Measurements from ENCODE around the gene TNRC18. TPM values are rescaled to one million over a fixed set of nuclear protein-coding genes. Genes with fewer than 3 reads are reported as not detected.
"Not testable (repeated sequence)": the region's sequence is repeated elsewhere in the genome, so short reads cannot be mapped to it uniquely, and the experiment has no call there.

The TNRC18 gene
- total RNA-seq, 1 donor from 2014 or later: 43.3 TPM

DNA sequence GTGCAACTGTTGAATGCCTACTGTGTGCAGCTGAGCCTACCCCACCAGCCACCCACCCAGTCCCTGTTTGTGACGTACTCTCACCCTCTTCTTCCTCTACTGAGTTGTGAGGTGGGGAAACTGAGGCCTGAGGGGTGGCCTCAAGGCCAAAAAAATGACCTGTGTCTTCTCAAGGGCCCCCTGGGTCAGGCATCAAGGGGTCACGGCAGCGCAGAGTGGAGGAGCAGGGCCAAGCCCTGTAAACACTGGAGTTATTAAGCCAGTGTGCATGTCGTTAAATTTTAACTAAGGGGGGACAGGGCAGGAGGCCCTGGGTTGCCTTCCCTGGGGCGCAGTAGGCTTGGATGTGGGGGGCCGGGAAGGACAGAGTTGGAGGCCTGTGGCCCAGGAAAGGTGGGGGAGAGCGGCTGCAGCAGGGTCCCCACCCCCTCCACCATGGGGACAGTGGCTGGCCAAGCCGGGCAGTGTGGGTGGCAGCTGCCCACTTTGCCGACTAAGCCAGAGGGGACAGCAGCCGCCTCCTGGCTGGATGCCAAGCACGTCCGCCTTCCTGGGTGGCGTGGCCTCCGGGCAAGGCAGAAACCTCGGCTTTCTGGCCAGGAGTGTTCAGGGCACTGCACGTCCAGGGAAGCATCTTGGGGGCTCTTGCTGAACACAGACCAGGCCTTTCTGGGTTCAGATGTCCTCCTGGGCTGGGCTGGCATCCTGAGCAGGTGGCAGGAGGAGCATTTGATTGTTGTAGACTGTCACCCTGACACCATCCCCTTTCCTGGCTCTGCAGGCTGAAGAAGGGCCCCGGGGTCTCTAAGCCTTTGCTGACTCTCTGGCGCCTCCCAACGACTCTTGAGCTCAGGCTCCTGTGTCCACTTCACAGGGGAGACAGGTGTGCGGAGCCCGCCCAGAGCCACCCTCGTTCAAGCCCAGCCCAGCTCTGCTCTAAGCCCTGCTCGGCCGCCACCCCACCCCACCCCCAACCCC, 139.0 kb downstream of the TNRC18 start:
- Mint-ChIP-seq H3K36me3 (ENCODE audit: low read depth) (no peaks in the 10 kb centered on the region), H3K27me3 (peaks cover 14% of the 10 kb centered on the region), H3K4me1 (no peaks in the 10 kb centered on the region), H3K4me3 (no peak overlapping the region), H3K9me3 (no peaks in the 10 kb centered on the region), H3K27ac (no peak overlapping the region)
- peak; percentile 63 for DNase-seq
- intact Hi-C loops (cut with micrococcal nuclease): no loop called here

DNA sequence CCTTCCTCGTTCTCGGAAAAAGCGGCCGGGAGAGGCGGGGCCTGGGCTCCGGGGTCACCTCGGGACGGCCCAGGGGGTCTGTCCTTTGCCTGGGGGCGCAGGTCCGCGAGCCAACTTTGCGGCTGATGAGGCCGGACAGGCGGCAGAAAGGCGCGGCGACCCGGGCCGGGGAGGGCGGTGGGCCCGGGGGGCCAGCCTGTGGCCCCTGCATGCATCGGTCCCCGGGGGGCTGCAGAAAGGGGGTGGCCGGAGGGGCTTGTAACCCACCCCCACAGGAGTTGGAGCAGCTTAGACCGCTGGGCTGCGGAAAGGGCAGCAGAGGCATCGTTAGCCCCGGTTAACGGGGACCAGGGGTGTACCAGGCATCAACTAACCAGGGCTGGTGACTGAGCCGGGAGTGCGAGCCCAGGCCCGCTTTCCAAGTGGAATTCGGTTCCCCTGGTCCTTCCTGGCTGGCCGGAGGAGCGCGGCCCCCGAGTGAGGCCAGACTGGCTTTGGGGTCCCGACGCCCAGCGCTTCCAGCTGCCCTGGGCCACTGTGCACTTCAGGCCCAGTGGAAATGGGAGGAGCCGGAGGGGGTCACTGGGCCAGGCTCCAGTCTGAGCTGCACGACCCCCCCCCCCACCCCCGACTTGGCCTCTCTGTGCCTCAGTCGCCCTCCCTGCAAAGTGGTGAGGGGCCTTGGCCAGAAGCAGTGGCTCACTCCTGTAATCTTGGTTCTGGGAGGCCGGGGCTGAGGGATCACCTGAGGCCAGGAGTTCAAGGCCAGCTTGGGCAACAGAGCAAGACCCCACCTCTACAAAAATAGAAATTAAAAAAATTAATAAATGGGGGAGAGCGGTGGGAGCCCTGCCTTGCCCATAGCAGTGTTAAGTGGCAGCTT, 140.0 kb downstream of the TNRC18 start:
- Mint-ChIP-seq H3K9me3 (no peaks in the 10 kb centered on the region), H3K4me3 (no peak overlapping the region), H3K4me1 (no peaks in the 10 kb centered on the region), H3K27ac (no peak overlapping the region), H3K36me3 (ENCODE audit: low read depth) (no peaks in the 10 kb centered on the region), H3K27me3 (peaks cover 17% of the 10 kb centered on the region)
- DNase-seq: no peak
- intact Hi-C loops (cut with micrococcal nuclease): no loop called here

DNA sequence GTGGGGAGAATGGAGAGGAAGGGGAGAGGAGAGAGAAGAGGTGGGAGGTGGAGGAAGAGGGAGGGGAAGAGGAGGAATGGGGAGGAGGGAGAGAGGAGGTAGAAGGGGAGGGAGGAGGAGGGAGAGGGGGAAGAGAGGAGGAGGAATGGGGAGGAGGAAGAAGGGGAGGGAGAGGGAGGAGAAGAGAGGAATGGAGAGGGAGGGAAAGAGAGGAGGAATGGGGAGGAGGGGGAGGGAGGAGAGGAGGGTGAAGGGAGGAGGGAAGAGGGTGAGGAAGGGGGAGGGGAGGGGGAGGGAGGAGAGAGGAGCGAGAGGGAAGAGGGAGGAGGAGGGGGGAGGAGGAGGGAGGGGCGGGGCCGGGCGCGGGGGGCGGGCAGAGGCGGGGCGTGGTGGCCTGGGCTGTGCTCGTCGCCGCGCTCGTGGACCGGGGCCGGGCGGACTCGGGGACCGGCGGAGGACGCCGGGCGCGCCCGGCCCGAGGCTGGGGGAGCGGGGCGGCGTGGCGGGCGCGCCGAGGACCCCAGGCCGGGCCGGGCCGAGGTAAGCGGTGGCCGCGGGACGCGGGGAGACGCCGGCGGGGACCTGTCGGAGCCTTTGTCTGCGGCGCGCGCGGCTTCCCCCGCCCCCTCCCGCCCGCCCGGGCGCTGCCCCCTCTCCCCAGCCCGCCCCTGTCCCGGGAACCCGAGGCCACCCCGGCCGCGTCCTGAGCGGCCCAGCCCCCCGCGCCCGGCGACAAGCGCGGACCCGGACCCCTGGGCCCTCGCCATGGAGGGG, 140.9 kb downstream of the TNRC18 start, which contains the start of gene SLC29A4:
SLC29A4 (plus strand) TSS at position 401 of the 774 bp plus-strand sequence. CDS start 4,874 bp downstream, outside the sequence.
- H3K27ac Mint-ChIP-seq: no peak within 1 kb of the TSS
- peak; percentile 68 for DNase-seq
- intact Hi-C loops (cut with micrococcal nuclease): no loop called here

DNA sequence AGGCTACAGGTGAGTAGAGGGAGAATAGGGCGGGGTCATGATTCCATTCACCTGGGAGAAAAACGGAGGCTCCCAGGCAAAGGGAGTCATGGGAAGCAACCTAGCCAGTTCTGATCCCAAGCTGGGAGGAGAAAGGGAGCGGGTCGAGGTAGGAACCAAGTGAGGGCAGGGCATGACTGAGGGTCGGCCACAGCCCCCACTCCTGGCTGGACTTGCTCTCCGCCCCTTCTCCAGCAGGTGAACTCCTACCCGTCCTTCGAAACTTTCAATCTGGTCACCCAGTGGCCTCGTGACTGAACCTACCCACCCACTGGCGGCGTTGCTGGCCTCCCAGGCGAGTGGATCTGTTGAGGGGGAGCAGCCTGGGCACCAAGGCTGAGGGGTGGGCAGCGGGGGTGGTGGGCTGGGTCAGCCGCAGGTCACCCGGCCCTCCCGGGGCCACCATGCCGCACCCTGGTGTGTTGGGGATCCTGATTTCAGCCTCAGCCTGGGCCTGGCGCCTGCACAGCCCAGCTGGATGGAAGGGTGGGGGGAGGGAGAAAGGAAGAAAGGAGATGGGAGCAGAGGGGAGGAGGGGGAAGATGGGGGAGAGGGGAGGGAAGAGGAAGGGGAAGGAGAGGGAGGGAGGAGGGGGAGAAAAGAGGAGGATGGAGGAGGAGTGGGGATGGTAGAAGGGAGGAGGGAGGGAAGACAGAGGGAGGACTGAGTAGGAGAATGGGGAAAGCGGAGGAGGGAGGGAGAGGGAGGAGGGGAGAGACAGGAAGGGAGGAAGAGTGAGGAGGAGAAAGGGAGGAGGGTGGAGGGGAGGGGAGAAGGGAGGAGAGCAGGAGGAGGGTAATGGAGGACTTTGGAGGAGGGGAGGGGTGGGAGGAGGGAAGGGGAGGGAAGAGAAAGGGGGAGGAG, 141.8 kb downstream of the TNRC18 start:
- intact Hi-C loops (cut with micrococcal nuclease); H3K27ac Mint-ChIP-seq; H3K36me3 Mint-ChIP-seq (ENCODE audit: low read depth); DNase-seq; H3K9me3 Mint-ChIP-seq; H3K4me1 Mint-ChIP-seq; H3K4me3 Mint-ChIP-seq: not testable (repeated sequence)
- H3K27me3 Mint-ChIP-seq: peaks cover 16% of the 10 kb centered on the region

More for the DNA sequence above, 140.9 kb downstream of the TNRC18 start, which contains the start of gene SLC29A4:
- Mint-ChIP-seq H3K9me3 (no peaks in the 10 kb centered on the region), H3K36me3 (ENCODE audit: low read depth) (no peaks in the 10 kb centered on the region), H3K4me3 (no peak within 1 kb of the TSS), H3K4me1 (no peaks in the 10 kb centered on the region), H3K27me3 (peaks cover 17% of the 10 kb centered on the region)

DNA sequence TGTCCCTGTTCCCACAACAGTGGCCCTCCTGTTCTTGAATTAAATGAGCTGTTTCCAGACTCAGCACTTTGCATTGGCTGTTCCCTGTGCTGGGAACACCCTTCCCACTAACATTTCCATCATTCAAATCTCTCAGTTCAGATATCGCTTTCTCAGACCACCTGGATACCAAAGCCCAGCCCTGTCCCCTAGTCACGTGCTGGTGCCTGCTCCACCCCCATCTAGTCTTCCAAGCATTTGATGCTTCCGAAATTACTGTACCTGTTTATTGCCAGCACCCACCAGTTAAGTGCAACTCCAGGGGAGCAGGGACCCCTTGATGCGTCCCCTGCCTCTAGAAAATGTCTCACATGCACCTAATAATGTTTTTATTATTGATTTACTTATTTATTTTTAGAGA, 143.9 kb downstream of the TNRC18 start:
- DNase-seq: no peak
- Mint-ChIP-seq H3K27ac (no peak overlapping the region), H3K4me3 (no peak overlapping the region), H3K27me3 (peaks cover 14% of the 10 kb centered on the region), H3K36me3 (ENCODE audit: low read depth) (no peaks in the 10 kb centered on the region), H3K9me3 (no peaks in the 10 kb centered on the region), H3K4me1 (no peaks in the 10 kb centered on the region)
- intact Hi-C loops (cut with micrococcal nuclease): no loop called here

DNA sequence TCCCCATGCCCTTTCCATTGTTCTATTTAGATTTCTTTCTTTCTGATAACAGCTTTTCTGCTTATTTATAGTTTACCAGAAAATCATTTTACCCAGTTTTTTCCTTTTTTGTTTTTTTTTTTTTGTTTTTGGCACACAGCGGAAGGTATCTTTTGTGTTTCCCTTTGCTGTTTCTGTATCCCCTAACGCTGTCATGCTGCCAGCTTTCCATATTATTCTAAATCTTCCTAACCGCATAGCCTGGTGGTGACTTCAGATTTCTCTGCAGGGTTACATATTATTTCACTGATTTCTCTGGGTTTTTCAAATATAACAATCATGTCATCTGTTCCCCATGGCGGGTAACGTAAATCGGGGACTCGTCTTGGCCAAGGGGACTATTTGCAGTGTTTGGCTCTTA, 144.9 kb downstream of the TNRC18 start:
- no peak overlapping the region for H3K27ac Mint-ChIP-seq
- no peaks in the 10 kb centered on the region for H3K9me3 Mint-ChIP-seq
- H3K4me1 Mint-ChIP-seq: no peaks in the 10 kb centered on the region
- DNase-seq: no peak
- H3K4me3 Mint-ChIP-seq: no peak overlapping the region
- H3K36me3 Mint-ChIP-seq (ENCODE audit: low read depth): no peaks in the 10 kb centered on the region
- peaks cover 11% of the 10 kb centered on the region for H3K27me3 Mint-ChIP-seq
- intact Hi-C loops (cut with micrococcal nuclease): no loop called here

DNA sequence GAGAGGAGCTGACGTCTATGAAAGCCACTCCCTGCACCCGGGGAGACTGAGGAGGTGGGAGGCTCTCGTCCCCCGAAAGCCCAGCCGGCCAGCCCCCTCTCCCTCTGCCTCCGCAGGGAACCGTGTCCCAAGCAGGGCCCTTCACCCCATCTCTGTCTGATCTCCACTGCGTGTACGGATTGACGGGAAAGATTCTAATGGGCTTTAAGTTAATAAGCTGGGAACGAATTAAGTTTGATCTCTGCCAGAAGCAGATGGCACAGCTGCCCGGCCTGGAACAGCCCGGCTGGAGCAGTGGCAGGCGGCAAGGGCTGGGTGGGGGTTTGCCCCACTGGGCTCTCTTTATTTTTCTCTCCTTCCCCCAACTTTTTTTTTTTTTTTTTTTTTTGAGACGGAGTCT, 147.0 kb downstream of the TNRC18 start:
- no peak overlapping the region for H3K27ac Mint-ChIP-seq
- H3K36me3 Mint-ChIP-seq (ENCODE audit: low read depth): no peaks in the 10 kb centered on the region
- H3K4me1 Mint-ChIP-seq: no peaks in the 10 kb centered on the region
- no peak for DNase-seq
- H3K9me3 Mint-ChIP-seq: no peaks in the 10 kb centered on the region
- intact Hi-C loops (cut with micrococcal nuclease): no loop called here
- peaks cover 13% of the 10 kb centered on the region for H3K27me3 Mint-ChIP-seq
- H3K4me3 Mint-ChIP-seq: no peak overlapping the region

DNA sequence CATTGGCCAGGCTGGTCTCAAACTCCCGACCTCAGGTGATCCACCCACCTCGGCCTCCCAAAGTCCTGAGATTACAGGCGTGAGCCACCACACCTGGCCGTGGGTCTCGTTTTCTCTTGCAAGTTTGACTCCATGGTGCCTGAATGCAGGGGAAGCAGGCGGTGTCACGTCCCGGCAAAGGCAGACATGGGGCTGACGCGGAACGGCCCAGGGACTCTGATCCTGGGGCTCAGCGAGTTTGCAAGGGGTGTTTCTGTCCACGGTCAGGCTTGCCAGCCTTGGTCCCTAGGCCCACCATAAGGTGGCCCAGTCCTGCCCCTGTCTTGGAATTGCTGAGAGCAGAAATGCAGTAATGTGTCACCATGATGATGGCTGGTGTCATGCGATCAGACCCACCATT, 147.5 kb downstream of the TNRC18 start:
- H3K9me3 Mint-ChIP-seq; H3K4me1 Mint-ChIP-seq; H3K4me3 Mint-ChIP-seq; intact Hi-C loops (cut with micrococcal nuclease); DNase-seq; H3K36me3 Mint-ChIP-seq (ENCODE audit: low read depth); H3K27ac Mint-ChIP-seq: not testable (repeated sequence)
- H3K27me3 Mint-ChIP-seq: peaks cover 11% of the 10 kb centered on the region

DNA sequence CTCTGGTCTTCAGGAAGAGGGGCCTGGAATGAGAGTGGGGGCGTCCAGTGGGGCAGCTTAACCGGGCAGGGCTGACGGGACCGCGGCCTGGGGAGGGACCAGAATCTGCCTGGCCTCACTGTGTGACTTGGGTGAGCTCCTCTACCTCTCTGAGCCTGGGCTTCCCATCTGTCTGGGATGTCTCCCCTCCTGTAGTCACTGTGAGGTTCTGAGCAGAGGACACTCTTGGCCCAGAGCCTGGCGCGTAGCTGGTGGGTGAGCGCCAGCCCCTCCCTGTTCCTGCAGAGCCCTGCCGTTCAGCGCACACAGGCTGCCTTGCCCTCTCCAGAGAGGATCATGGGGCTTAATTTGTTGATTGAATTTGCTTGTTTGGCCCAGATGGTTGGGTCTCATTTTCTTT, 148.1 kb downstream of the TNRC18 start:
- intact Hi-C loops (cut with micrococcal nuclease); H3K4me1 Mint-ChIP-seq; H3K4me3 Mint-ChIP-seq; DNase-seq; H3K27ac Mint-ChIP-seq; H3K36me3 Mint-ChIP-seq (ENCODE audit: low read depth); H3K9me3 Mint-ChIP-seq; H3K27me3 Mint-ChIP-seq: not testable (repeated sequence)

DNA sequence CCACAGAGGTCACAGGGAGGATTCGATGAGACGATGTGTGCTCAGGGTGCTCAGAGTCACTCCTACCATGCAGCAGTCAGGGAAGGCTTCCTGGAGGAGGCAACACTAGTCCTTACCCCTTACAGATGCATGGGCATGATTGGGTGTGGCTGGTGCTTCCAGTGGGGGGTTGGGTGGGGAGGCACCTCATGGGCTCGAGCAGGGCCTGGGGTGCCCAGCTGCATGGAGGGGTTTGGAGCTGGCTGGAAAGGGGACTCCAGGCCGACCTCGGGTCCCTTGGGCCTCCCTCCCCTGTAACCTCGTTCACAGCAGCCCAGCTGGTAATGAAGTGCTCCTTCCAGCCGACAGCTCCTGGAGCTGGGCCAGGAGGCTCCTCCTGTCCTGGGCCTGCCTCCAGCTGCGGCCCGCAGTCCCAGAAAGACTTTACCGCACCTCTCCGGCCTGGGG, 148.6 kb downstream of the TNRC18 start:
- H3K27me3 Mint-ChIP-seq: peaks cover 12% of the 10 kb centered on the region
- H3K27ac Mint-ChIP-seq; H3K4me3 Mint-ChIP-seq; H3K9me3 Mint-ChIP-seq; H3K4me1 Mint-ChIP-seq; intact Hi-C loops (cut with micrococcal nuclease); H3K36me3 Mint-ChIP-seq (ENCODE audit: low read depth); DNase-seq: not testable (repeated sequence)

DNA sequence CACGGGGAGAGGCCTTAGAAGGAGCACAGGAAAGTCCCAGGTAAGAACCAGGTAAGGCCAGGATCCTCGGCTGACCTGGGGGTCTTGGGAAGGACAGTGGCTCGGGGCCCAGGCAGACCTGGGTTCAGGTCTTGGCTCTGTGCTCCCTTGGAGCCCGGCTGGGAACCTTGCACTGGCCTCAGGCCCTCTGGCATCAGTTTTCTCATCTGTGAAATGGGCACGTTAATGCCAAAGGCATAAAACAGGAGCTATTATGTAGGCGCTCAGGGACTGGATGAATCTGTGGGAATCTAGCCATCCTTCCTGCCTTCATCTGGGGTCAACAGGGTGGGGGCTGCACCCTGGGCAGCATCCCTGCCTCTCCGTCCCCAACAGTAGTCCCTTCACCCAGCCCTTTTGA, 149.2 kb downstream of the TNRC18 start:
- no peak for DNase-seq
- intact Hi-C loops (cut with micrococcal nuclease): no loop called here
- Mint-ChIP-seq H3K4me3 (no peak overlapping the region), H3K36me3 (ENCODE audit: low read depth) (no peaks in the 10 kb centered on the region), H3K9me3 (no peaks in the 10 kb centered on the region), H3K27me3 (peaks cover 8% of the 10 kb centered on the region), H3K27ac (no peak overlapping the region), H3K4me1 (no peaks in the 10 kb centered on the region)

DNA sequence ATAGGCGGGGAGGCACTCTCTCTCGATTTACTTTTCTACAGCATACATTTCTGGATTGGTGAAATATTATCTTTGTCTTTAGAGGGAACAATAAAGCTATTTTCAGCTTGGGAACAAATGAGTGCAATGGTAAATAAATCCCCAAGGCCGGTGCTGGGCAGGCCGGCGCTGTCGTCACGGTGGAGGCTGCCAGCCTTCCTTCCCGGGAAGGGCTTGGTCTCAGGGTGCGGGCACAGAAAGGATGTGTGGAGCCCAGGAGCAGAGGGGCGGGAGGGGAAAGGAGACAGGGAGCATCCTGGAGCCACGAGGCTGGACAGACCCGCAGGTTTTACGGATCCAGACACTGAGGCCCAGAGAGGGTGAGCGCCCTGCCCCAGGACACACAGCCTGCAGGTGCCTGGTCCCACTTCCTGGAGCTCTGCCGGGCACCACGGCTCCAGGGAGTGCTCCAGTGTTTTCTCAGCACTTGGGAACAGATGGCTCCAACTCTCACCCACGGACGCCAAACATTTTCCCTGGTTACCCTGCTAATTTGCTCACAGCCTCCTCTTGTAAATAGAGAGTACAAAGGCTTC, 149.7 kb downstream of the TNRC18 start:
- H3K36me3 Mint-ChIP-seq (ENCODE audit: low read depth); intact Hi-C loops (cut with micrococcal nuclease); DNase-seq; H3K4me3 Mint-ChIP-seq; H3K27ac Mint-ChIP-seq; H3K9me3 Mint-ChIP-seq; H3K27me3 Mint-ChIP-seq; H3K4me1 Mint-ChIP-seq: not testable (repeated sequence)
